NB4 (cell line): ENCODE results near the gene EXOC6B.

Experiments used
- DNase-seq: peaks from one replicate; pipeline ENCODE4 v3.0.0; 2010; ENCODE audit warnings: low read depth
- H3K4me3 ChIP-seq: one replicate; pipeline ENCODE4 v1.5.1; 2011; ENCODE audit warnings: mild to moderate bottlenecking, low read depth, low read length, moderate library complexity
- CTCF ChIP-seq: IDR thresholded peaks from one replicate; pipeline ENCODE4 v1.5.1; 2012; ENCODE audit warnings: low read depth, low read length
- MAX ChIP-seq: IDR thresholded peaks from 2 replicates; pipeline ENCODE4 v1.6.1; 2011; ENCODE audit warnings: low read depth, low read length
- MYC ChIP-seq: IDR thresholded peaks from 2 replicates; pipeline ENCODE4 v1.6.1; 2011; ENCODE audit warnings: low read depth, low read length
- POLR2A ChIP-seq: IDR thresholded peaks from 2 replicates; pipeline ENCODE4 v1.6.1; 2011; ENCODE audit warnings: mild to moderate bottlenecking; ENCODE audit not compliant: insufficient read length; ENCODE audit errors: extremely low read depth

The EXOC6B gene

GRCh38 chr2:72630767-72631166 is 195.1 kb downstream of the EXOC6B start:
- TF ChIP-seq CTCF (no peak), MAX (no peak), MYC (no peak), POLR2A (no peak)
- no peak overlapping the region for H3K4me3 ChIP-seq
- DNase-seq = no peak

GRCh38 chr2:72629062-72629461 is 196.8 kb downstream of the EXOC6B start:
- DNase-seq = no peak
- no peak for TF ChIP-seq CTCF
- no peak for TF ChIP-seq MYC
- no peak for TF ChIP-seq POLR2A
- TF ChIP-seq MAX = no peak
- no peak overlapping the region for H3K4me3 ChIP-seq

GRCh38 chr2:72627083-72627482 is 198.8 kb downstream of the EXOC6B start:
- no peak for TF ChIP-seq MAX
- TF ChIP-seq POLR2A = no peak
- no peak for TF ChIP-seq MYC
- no peak for TF ChIP-seq CTCF
- no peak for DNase-seq
- no peak overlapping the region for H3K4me3 ChIP-seq

- H3K4me3 ChIP-seq = no peak overlapping the region
- no peak for TF ChIP-seq MYC
- no peak for TF ChIP-seq POLR2A
- DNase-seq = no peak
Observed at GRCh38 chr2:72625366-72625765, 200.5 kb downstream of the EXOC6B start.

GRCh38 chr2:72623481-72623880 is 202.4 kb downstream of the EXOC6B start:
- TF ChIP-seq MYC (no peak), CTCF (no peak), POLR2A (no peak), MAX (no peak)
- H3K4me3 ChIP-seq = no peak overlapping the region
- DNase-seq = no peak

GRCh38 chr2:72619626-72620025 is 206.2 kb downstream of the EXOC6B start:
- TF ChIP-seq MAX = no peak
- TF ChIP-seq MYC = no peak
- TF ChIP-seq CTCF = no peak
- no peak for TF ChIP-seq POLR2A
- no peak overlapping the region for H3K4me3 ChIP-seq
- no peak for DNase-seq
